HK-2 (cell line): ENCODE measurements around the gene HMX1.

Experiments used
- DNase-seq: peaks from one replicate; pipeline ENCODE4 v3.0.0-alpha.2; 2018; ENCODE audit not compliant: unreplicated experiment

HMX1 gene

DNA sequence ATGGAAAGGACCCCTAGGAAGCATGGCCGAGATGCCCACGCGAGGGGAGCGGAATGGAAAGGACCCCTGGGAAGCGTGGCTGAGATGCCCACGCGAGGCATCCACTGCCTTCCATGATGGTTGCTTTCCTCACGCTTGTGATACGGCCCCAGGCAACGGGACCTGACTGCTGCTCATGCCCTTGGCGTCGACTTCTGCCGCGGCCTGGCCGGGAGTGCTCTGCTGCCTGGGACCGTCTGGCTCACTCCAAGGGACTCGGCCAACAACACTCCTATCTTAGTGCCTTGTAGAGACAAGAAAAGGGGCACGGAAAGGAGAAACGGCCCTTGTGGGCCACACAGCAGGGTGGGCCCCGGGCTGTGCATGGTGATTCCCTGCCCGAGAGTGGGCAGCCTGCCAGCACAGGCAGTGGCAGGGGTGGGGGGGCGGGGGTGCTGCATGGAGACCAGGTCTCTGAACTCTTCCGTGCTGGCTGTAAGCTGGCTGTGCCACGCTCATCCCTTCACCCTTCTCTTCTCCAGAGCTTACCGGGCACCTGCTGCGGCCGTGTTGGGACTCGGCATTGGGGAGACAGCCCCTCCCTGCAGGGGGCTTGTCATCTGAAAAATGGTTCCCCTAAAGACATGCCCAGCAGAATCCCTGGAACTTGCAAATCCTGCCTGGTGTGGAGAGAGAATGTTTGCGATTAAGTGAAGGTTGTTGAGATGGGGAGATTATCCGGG is 38.6 kb upstream of the HMX1 start:
- DNase-seq: no peak

DNA sequence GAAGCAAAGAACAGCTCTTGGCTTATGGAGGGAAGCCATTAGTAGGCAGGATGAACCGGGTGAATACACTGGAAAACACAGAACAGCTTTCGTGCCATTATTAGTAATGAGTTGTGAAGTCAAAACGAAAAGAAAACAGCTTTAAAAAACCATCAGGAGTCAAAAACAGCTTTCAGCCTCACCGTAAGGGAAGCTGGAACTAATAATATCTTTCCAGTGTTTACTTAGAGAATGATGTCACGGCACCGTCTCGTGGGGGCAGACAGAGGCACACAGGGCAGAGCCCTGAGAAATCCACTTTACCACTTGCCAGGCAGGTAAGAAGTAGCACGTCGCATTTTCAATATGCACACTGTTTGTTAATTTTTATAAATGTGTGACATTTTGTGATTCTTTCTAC is 37.9 kb upstream of the HMX1 start:
- no peak for DNase-seq

DNA sequence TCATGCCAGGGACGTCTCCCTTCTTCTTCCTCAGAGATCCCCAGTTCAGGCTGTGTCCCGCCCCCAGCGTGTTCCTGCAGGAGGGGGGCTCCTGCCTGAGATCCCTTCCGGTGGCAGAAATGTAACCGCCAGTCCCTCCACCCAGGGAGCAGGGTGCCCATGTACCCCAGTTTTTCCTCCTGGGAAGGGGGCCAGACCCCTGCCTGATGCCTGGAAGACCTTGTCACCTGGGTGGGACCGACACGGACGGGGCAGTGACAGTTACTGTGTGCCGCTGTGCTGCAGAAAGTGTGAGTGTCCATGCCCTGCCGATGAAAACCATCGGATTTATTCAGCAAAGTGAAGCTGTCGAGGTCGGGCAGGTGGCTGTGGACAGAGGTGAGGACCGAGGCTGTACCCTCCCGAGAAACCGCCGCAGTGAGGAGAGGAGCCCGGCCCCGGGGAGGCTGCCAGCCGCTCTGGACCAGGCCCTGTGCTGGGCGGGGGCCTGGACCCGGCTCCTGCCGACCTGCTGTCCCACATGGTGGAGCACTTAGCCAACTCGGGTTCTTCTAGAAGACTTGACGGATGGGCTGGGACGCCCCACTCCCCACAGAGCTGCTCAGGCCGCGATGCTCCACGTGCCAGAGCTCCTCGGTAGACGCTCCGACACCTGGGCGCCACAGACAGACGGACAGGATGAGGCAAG is 36.7 kb upstream of the HMX1 start:
- DNase-seq: no peak

DNA sequence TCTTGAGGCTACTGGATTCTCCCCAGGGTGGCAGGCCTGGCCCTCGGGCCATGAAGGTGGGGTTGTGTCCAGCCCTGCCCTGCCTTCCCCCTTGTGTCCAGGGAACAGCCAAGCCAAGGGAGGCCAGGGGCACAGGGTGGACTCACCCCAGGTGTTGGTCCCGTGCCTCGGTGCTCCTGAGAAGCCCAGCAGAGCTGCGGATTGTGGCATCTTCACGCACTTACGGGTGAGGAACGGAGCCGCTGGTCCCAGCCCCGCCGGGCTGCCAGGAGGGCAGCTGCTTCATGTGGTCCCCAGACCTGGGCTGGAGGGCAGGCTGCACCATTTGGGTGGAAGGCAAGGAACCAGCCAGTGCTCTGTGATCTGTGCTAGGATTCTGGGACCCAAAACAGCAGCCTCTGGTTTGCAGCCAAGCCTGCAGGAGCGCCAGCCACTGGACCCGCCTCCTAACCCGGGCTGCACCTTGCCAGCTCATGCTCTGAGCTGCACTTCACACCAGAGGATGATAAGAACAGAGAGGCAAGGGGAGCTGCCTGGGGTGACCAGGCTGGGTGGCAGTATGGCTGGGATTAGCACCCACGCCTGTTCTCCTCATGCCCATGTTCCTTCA is 36.1 kb upstream of the HMX1 start:
- DNase-seq: no peak

DNA sequence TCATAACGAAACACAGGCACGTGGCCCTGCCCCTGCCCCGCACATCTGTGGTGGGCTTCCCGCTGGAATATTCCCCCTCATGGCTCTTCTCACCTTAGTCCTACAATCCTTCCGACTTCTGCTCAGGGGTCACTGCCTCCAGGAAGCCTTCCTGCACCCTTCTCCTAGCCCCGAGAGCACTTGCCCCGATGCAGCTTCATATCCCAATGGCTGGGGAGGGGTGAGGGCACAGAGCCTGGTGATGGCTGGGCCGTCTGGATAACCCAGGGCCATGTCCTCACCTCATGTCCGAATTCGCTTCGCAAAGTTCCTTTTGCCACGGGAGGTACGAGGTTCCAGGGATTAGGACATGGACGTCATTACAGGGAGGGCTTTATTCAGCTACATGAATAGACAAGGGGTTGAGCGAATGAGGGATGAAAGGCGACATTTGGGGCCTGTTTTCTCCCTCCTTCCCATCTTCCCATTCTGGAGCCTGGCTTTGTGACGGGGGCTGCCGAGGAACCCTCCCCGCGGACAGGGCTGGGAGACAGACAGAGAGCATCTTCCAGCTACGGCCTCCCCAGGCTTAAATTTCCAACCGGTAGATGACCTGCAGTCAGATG is 35.5 kb upstream of the HMX1 start:
- DNase-seq: no peak

DNA sequence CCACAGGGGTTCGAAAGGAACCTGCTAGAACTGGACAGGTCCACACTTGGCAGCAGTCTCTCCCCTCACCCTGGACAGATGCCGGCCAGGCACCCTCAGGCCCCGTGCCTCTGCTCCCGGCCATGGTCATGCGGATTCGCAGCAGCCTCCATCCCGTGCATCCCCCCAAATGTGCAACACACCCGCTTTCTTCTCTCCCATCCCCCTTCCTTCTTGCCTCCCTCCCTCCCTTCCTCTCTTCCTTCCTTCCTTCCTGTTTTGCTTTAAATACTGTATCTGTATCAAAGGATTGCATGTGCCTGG is 35.0 kb upstream of the HMX1 start:
- DNase-seq: no peak

DNA sequence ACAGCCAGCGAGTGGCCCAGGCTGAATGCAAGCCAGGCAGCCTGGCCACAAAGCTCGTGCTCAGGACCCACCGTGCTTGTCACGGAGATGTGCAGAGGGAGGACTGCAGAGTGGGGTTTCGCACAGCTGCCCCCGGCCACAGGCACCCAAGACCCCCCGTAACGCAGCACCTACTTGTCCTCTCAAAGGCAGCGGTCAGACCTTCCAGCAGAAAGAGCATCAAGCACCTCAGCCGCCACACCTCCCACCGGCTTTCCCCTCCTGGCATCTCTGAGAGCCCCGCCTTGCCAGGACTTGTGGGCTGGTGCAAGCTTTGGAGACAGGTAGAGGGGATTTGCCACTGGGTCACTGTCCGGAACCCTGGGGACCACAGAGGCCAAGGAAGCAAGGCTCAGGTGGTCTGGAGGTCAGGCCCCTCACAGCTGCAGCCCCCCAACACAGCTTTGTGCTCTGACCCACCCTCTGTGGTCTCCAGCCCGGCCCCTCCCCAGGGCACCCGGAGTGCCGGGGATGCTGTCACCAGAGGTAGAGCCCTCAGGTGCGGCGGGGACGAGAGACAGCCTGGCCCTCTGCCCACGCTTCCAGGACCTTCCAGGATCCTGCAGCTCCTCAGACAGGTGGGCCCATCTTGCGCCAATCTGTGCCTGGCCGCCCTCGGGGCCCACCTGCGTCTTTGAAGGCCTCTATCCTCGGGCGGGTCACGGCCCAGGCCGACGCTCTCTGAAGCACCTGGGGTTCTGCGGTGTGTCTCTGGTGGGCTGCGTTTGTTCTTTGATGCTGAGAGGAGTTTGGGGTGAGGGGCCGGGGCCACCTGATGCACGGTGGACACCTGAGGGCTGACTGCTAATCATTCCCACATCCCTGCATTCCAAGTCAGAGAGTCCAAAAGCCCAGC is 34.4 kb upstream of the HMX1 start:
- DNase-seq: no peak

DNA sequence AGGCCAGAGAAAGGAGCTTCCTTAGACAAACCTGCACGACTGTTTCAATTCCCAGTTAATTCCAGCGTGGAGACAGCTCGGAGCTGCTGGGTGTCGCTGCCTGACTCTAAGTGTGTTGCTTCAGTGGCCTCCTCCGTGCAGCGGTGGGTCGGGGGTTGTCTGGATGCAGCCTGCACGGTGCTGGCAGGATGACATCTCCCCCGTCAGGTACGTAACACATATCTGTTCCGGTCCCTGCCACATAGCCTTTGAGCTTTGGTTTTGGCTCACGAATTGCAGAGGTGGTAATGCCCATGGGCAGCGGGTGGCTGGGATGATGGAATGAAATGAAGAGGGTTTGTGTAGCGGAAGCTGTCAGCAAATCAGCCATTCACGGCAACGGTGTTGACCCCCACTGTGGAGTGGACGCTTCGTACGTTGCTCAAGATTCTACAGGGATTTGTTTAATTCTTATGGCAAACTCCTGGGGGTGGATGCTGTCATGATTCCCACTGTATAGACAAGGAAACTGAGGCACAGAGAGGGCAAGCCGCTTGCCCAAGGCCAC is 33.7 kb upstream of the HMX1 start:
- no peak for DNase-seq

DNA sequence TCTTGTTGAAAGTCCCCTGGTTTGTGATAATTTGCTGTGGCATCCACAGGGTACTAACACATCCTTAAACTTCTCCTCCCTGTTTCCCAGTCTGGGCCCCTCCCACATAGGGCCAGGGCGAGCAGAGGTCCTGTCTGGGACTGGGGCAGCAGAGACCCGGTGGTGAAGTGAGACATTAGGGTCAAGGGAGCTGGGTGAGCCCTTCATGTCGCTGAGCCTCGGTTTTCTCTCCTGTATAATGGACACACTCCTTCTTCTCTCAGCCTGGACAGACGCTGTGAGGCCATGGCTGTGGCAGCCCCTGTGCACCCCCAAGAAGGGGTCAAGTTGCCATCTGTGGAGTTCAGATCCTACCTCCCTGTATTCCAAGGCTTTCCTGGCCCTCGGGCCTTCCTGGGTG is 33.0 kb upstream of the HMX1 start:
- no peak for DNase-seq

DNA sequence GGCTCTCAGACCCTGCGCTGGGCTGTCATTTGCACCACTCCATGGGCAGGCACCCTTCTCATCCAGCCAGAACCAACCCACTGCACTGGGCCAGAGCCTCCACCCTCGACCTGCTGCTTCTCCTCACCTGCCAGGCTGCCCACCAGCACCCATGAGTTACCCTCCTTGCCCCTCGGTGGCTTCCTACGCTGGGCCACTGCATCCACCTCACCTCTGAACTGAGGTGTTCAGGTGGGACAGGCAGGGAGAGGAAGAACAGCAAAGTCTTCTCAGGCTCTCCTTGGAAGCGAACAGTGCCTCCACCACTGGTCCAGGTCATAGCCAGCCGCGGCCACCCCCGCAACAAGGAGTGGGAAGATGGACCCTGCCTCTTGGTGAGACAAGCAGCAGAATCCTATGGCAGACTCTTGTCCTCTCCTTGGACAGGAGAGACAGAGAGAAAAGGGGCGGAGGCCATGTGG is 32.4 kb upstream of the HMX1 start:
- DNase-seq: no peak

DNA sequence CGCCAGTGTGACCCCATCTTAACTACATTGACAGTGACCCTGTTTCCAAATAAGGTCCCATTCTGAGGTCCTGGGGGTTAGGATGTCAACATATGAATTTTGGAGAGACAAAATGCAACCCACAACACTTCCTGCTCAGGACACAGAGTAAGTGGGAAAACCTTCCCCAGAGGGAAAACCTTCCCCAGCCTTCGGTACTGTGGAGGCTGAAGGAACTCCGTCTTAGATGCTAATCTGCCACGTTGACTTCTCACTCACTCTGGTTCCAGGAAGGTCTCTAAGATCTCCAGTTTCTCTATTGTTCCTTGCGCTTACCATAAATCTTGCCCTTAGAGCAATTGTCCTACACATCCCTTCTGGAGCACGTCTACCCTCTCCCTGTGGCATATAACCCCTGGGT is 29.7 kb upstream of the HMX1 start:
- no peak for DNase-seq

DNA sequence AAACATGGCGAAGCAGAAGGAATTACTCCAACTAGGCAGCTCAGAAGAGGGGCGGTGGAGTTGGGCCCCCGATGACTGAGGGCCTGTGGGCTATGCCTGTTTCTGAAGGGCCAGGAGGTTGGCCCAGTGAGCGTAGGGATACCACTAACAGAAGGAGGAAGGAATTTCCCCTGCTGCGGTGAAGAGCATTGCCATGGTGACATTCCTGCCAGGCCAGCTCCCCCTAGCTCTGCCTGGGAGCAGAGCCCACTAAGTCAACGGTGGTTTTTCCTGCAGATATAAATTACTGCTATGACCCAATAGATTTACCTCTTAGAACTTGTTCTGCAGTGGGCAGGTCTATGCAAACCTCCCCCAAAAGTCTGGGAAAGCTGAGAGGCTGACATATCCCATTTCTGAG is 28.9 kb upstream of the HMX1 start:
- DNase-seq: no peak

DNA sequence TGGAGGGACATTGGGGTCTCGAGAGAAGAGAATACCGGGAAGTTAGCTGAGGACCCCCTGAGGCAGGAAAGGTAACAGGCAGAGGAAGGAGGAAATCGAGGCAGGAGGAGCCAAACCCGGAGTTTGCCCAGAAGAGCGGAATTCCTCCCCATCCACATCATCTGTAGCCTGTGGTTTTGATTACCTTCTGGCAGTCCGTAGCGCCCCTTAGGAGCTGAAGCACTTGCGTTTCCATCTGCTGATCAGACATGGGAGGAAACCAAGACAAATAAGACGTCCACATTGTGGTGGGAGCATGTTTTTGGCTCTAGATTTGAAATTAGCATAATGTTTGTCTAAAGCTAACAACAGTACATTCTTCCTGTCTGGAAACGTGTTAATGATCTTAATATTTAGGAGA is 26.8 kb upstream of the HMX1 start:
- no peak for DNase-seq

DNA sequence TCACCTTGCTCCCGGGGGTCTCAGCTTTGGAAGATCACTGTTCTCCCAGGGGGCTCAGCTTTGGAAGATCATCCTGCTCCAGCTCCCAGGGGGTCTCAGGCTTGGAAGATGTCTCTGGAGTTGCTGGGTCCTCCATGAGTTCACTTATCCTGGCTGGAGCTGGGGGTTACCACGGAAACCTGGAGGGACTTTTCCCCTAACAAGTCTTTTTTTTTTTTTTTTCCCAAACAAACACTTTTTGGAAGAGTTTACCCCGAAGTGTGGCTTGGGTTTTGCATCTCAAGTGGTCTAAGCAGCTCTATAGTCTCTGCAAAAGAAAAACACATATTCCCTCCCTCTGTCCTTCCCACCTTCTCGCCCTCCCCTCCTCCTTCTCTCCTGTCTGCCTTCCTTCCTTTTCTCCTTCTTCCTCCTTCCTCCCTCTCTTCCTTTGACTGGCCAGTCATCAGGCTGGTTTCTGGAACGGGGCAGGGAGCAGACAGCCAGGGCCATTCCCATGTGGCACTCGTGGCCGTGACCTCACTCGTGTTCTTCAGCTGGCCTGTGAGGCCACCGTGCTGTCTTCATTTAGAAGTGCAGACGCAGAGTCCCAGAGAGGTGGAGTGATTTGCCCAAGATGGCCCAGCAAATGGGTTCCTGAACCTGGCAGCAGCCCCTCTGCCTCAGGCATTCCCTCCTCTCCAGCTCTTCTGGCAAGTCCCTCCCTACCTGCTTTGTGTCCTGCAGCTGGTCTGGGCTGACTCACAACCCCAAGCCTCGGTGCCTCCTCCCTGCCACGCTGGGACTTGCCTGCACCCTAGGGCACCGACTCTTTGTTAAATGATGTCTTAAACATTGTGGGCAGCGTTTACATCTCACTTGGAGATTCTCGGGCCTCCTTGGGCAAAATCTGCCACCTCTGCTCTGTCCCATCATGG is 25.9 kb upstream of the HMX1 start:
- DNase-seq: no peak

DNA sequence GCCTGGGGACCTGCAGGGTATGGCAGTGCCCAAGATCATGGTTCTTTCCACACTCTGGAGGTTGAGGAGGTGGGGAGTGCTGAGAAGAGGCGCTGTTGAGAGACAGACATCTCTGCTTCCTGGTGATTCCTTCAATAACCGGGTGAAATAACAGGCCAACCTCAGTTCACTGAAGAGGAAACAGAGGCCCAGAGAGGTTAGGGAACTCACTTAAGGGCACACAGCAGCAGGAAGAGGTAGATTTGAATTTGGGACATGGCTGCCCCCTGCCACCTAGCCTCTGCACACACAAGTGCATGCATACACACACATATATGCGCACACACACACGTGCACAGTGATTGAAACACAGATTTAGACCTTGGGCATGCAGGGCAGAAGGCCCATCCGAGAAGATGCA is 24.9 kb upstream of the HMX1 start:
- no peak for DNase-seq

DNA sequence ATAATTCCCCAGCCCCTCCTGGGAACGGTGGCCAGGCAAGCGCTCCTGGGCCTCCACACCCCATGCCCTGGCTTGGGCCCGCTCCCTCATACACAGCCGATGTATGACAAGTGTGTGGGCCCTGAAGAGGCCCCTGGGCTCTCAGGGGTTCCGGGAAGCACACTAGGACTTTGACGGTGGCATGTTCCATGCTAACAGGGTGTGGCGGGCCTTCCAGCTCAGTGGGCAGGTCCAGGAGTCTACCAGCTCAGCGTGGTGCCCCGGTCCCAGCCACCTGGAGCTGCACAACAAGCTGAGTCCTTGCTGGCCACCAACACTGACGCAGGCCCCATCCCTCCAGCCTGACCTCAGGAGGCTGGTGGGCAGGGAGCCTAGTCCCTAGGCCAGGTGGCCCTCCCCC is 24.4 kb upstream of the HMX1 start:
- DNase-seq: no peak

DNA sequence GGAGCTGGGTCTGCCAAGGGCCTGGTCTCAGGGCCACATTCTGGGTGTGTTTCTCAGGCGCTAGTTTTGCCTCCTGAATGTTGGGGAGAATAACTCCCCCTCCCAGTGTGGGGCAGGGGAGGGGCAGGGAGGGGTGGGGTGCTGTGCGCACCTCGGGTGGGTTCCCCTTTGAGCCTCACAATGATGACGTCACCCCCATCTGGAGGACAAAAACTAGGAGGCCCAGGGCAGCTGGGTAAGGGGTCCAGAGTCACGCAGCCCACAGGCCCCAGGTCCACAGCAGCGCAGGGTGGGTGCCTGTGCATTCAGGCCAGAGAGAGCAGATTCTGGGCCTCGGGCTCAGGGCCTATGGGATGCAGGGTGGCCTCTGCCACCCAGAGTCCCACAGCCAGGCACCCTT is 23.7 kb upstream of the HMX1 start:
- no peak for DNase-seq

DNA sequence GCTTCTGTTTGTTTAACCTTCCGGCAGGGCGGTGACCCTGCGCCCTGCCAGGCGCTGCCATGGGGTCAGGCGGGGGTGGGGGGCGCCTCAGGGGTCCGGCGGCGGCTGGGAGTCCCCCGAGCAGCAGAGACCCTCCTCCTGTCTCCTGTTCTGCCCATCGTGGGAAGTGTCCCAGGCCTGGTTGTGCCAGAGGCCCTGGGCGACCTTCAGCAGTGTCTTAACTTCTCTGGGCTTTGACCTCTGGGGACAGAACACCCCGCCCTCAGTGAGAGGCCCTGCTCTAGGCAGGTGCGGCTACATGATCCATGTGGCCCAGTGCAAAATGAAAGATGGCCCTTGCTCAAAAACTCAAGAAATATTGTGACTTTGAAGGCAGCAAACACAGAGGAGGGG is 22.8 kb upstream of the HMX1 start:
- DNase-seq: no peak

DNA sequence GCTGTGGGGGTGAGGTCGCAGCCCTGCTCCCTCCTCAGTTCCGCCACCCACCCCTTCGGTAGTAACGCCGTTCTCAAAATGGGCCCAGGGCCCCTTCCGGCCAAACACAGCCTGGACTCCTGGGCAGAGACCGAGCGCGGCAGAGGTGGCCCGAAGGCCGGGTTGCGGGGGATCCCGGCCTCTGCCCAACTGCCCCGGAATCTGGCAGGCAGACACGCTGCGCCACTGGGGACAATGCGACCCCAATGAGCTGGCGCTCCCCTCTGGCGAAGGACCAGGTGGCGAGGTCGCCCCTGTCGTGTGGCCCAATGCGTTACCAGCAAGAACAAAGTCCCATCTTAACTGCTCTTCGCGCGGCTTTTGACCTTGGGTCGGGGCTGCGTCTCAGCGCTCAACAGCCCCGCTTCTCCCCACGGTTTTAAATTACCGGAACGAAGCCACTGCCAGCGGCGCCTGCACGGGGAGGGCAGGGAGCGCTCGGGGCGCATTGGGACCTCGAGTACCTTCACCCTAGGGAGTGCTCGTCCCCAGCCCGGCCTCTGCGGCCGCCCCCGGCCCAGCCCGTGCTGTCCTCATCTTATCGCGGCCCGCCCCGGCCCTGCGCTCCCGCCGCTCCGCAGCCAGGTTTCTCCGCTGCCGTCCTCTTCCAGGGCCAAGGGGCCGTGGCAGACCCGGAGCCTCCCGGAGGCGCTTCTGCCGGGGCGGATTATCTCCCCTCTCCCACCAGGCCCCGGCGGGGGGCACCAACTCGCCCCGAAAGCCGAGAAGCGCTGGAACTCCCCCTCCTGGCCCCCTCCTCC is 22.2 kb upstream of the HMX1 start:
- no peak for DNase-seq

DNA sequence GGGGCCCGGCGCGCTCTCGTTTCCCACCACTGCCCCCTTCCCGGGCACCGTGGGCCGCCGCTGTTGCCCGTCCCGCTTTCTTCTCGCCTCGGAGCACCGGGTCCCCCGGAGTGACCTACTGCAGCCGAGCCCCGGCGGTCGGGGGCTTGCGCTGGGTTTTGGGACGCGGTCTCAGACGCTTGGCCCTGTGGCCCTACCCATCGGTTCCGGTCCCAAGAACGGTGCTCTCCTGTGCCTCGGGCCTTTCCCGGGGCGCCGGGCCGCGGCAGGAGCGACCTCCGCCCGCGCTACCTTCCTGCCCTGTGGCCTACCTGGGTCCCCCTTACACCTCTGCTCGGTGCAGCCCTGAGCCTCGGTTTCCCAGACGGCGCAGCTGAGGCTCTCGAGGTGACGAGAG is 21.6 kb upstream of the HMX1 start:
- DNase-seq: no peak
